OCI-LY3 (cell line): Measurements from ENCODE around the gene MBP.
"Not testable (repeated sequence)": the region's sequence is repeated elsewhere in the genome, so short reads cannot be mapped to it uniquely, and the experiment has no call there.

ENCODE experiments used
- EZH2phosphoT487 ChIP-seq: fragments of 200-600 bp; shearing (Covaris generic); IDR thresholded peaks from 2 replicates; pipeline ENCODE4 v1.6.1; 2018; ENCODE audit warnings: antibody characterized with exemption, mixed run types, low read depth
- TF ChIP-seq, protein P1 (sequence below): fragments of 200-600, 300-600 bp; sonication (generic); IDR thresholded peaks from 2 replicates; pipeline ENCODE4 v1.5.1; 2014; ENCODE audit warnings: antibody characterized with exemption, low read length, low read depth

GRCh38 chr18:76967299-76967698, 165.3 kb downstream of the MBP start:
- TF ChIP-seq, protein P1, sequence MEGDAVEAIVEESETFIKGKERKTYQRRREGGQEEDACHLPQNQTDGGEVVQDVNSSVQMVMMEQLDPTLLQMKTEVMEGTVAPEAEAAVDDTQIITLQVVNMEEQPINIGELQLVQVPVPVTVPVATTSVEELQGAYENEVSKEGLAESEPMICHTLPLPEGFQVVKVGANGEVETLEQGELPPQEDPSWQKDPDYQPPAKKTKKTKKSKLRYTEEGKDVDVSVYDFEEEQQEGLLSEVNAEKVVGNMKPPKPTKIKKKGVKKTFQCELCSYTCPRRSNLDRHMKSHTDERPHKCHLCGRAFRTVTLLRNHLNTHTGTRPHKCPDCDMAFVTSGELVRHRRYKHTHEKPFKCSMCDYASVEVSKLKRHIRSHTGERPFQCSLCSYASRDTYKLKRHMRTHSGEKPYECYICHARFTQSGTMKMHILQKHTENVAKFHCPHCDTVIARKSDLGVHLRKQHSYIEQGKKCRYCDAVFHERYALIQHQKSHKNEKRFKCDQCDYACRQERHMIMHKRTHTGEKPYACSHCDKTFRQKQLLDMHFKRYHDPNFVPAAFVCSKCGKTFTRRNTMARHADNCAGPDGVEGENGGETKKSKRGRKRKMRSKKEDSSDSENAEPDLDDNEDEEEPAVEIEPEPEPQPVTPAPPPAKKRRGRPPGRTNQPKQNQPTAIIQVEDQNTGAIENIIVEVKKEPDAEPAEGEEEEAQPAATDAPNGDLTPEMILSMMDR, result not testable (repeated sequence)
- TF ChIP-seq EZH2phosphoT487, result not testable (repeated sequence)
